Gastroesophageal sphincter (tissue), 4 donors: ENCODE measurements around the gene WDR83. TPM values are rescaled to one million over a fixed set of nuclear protein-coding genes. Genes with fewer than 3 reads are reported as not detected.

ENCODE experiments used
- ATAC-seq: fragments of 150-250 bp; one replicate; pipeline ENCODE4 v1.9.1; 2016; ENCODE audit warnings: mild to moderate bottlenecking, moderate library complexity
- H3K27ac ChIP-seq, 4 donors: fragments of 200-600 bp; sonication (generic) in 3 of 4; 1 replicate in 3 of 4; 2 replicates in 1 of 4; pipeline ENCODE4 v1.5.1; 2016 to 2019
- H3K27me3 ChIP-seq: fragments of 200-600 bp; sonication (generic); one replicate; pipeline ENCODE4 v1.5.1; 2019
- H3K36me3 ChIP-seq, 2 donors: fragments of 200-600 bp; sonication (generic); one replicate each; pipeline ENCODE4 v1.5.1; 2019; ENCODE audit warnings: control low read depth in 1 of 2
- H3K4me1 ChIP-seq, 3 donors: fragments of 200-600 bp; sonication (generic); 1 replicate in 2 of 3; 2 replicates in 1 of 3; pipeline ENCODE4 v1.5.1; 2016 to 2019; ENCODE audit warnings: control low read depth in 2 of 3
- H3K4me3 ChIP-seq, 2 donors: fragments of 200-600 bp; sonication (generic); one replicate each; pipeline ENCODE4 v1.5.1; 2019; ENCODE audit warnings: mild to moderate bottlenecking in 1 of 2, moderate library complexity in 1 of 2
- H3K9me3 ChIP-seq, 3 donors: fragments of 200-600 bp; sonication (generic); one replicate each; pipeline ENCODE4 v1.5.1; 2017 to 2019; ENCODE audit warnings: control low read depth in 2 of 3
- EP300 ChIP-seq: sonication (generic); formaldehyde crosslinking; IDR thresholded peaks from one replicate; pipeline ENCODE4 v1.6.1; 2017; ENCODE audit warnings: antibody characterized with exemption, mild to moderate bottlenecking
- POLR2A ChIP-seq, 2 donors: fragments of 450-650 bp; IDR thresholded peaks; one replicate each; pipeline ENCODE4 v1.6.1; 2017; ENCODE audit warnings: antibody characterized with exemption in 2 of 2, mild to moderate bottlenecking in 2 of 2, moderate library complexity in 1 of 2
- POLR2AphosphoS5 ChIP-seq: sonication (generic); formaldehyde crosslinking; IDR thresholded peaks from one replicate; pipeline ENCODE4 v1.6.1; 2017; ENCODE audit warnings: antibody characterized with exemption
- WGBS, 2 donors: methylation state at CpG; one replicate each; pipeline ENCODE4 v1.1.5; 2018; ENCODE audit warnings: low coverage in 1 of 2; 5-methylcytosine and 5-hydroxymethylcytosine counted together
- total RNA-seq, 4 donors: library from RNA; depleted of rRNA; stranded (reverse); fragments of >200 nt; gene quantifications; one replicate each; pipeline ENCODE4 v1.1.0, GENCODE V29; 2016
- TF ChIP-seq, protein P1 (sequence below), 4 experiments: fragments of 200-600 bp in 2 of 4; fragments of 450-650 bp in 2 of 4; sonication (generic) in 1 of 4; IDR thresholded peaks; one replicate each; pipeline ENCODE4 v1.5.1; 2017 to 2019; ENCODE audit warnings: antibody characterized with exemption in 4 of 4, mild to moderate bottlenecking in 2 of 4, moderate library complexity in 2 of 4

The WDR83 gene
- total RNA-seq, 4 donors from 2014 or later, result 8.8 to 19.8 (median 15.5) TPM

DNA sequence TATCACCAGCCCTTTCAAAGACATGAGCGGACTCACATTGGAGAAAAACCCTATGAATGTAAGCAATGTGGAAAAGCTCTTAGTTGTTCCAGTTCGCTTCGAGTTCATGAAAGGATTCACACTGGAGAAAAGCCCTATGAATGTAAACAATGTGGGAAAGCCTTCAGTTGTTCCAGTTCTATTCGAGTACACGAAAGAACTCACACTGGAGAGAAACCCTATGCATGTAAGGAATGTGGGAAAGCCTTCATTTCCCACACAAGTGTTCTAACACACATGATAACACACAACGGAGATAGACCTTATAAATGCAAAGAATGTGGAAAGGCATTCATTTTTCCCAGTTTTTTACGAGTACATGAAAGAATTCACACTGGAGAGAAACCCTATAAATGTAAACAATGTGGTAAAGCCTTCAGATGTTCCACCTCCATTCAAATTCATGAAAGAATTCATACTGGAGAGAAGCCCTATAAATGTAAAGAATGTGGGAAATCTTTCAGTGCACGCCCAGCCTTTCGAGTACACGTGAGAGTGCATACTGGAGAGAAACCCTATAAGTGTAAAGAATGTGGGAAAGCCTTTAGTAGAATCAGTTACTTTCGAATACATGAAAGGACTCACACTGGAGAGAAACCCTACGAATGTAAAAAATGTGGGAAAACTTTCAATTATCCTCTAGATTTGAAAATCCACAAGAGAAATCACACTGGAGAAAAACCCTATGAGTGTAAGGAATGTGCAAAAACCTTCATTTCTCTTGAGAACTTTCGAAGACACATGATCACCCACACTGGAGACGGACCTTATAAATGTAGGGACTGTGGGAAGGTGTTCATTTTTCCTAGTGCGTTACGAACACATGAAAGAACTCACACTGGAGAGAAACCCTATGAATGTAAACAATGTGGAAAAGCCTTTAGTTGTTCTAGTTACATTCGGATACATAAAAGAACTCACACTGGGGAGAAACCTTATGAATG is 38.3 kb upstream of the WDR83 start:
- H3K4me3 ChIP-seq, result no peak overlapping the region
- H3K9me3 ChIP-seq, result peaks cover 0 to 15% (median 0%) of the 10 kb centered on the region in 3 donors
- WGBS, 2 donors, result 92 to 95% methylated on average over 13 to 17 of the region's 17 CpGs
- no peak overlapping the region for H3K27ac ChIP-seq
- H3K4me1 ChIP-seq, result no peaks in the 10 kb centered on the region
- TF ChIP-seq POLR2A (IDR thresholded peaks at IDR 0.05), result no peak
- TF ChIP-seq POLR2AphosphoS5, result no peak
- TF ChIP-seq EP300, result no peak
- TF ChIP-seq, protein P1, sequence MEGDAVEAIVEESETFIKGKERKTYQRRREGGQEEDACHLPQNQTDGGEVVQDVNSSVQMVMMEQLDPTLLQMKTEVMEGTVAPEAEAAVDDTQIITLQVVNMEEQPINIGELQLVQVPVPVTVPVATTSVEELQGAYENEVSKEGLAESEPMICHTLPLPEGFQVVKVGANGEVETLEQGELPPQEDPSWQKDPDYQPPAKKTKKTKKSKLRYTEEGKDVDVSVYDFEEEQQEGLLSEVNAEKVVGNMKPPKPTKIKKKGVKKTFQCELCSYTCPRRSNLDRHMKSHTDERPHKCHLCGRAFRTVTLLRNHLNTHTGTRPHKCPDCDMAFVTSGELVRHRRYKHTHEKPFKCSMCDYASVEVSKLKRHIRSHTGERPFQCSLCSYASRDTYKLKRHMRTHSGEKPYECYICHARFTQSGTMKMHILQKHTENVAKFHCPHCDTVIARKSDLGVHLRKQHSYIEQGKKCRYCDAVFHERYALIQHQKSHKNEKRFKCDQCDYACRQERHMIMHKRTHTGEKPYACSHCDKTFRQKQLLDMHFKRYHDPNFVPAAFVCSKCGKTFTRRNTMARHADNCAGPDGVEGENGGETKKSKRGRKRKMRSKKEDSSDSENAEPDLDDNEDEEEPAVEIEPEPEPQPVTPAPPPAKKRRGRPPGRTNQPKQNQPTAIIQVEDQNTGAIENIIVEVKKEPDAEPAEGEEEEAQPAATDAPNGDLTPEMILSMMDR (IDR thresholded peaks at IDR 0.05), result no peak
- ATAC-seq, result no peak
- H3K36me3 ChIP-seq, result peaks cover 5 to 90% of the 10 kb centered on the region in 2 donors
- no peaks in the 10 kb centered on the region for H3K27me3 ChIP-seq

DNA sequence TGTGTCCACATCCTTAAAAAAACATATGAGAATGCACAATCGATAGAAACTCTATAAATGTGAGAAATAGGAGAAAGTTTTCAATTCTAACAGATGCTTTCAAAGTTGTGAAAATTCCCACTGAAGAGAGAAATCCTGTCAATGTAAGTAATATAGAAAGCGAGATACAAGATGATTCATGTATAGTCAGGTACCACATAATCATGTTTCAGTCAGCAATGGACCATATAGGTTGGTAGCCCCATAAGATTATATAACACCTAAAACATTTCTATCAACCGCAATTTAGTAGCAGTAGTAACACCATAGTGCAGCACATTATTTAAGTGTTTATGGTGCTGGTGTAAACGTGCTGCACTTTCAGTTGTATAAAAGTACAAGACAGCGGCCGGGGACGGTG is 37.4 kb upstream of the WDR83 start:
- H3K9me3 ChIP-seq, result peaks cover 0 to 15% (median 0%) of the 10 kb centered on the region in 3 donors
- WGBS, 2 donors, result 99 to 100% methylated on average over 3 to 7 of the region's 7 CpGs
- peaks cover 5 to 84% of the 10 kb centered on the region in 2 donors for H3K36me3 ChIP-seq
- H3K27me3 ChIP-seq, result no peaks in the 10 kb centered on the region
- no peak overlapping the region for H3K27ac ChIP-seq
- no peaks in the 10 kb centered on the region for H3K4me1 ChIP-seq
- no peak overlapping the region for H3K4me3 ChIP-seq
- TF ChIP-seq POLR2A (IDR thresholded peaks at IDR 0.05) (no peak), POLR2AphosphoS5 (no peak), EP300 (no peak)
- TF ChIP-seq, protein P1 (IDR thresholded peaks at IDR 0.05), result no peak
- no peak for ATAC-seq

DNA sequence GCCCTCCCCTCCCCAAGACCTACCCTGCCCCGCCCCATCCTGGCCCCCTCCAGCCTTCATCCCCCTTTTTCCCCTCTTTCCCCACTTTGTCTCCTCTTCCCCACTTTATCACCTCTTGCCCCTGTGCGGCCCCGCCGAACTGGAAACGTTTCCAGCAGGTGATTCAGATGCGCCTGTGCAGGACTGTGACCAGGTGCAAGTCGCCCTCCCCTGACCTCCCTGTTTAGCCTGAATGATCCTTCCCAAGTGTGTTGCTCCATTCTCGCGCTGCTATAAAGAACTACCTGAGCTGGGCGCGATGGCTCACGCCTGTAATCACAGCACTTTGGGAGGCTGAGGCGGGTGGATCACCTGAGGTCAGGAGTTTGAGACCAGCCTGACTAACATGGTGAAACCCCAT is 30.0 kb upstream of the WDR83 start:
- WGBS, 2 donors, result 85 to 100% methylated on average over 2 to 4 of the region's 13 CpGs
- ATAC-seq, result no peak
- H3K27ac ChIP-seq, result no peak overlapping the region
- no peaks in the 10 kb centered on the region for H3K9me3 ChIP-seq
- H3K27me3 ChIP-seq, result no peaks in the 10 kb centered on the region
- peaks cover 0 to 13% (median 10%) of the 10 kb centered on the region in 3 donors for H3K4me1 ChIP-seq
- TF ChIP-seq POLR2AphosphoS5 (no peak), EP300 (no peak), POLR2A (IDR thresholded peaks at IDR 0.05) (no peak)
- TF ChIP-seq, protein P1 (IDR thresholded peaks at IDR 0.05), result no peak
- H3K4me3 ChIP-seq, result no peak overlapping the region
- H3K36me3 ChIP-seq, result peaks cover 0 to 18% of the 10 kb centered on the region in 2 donors

DNA sequence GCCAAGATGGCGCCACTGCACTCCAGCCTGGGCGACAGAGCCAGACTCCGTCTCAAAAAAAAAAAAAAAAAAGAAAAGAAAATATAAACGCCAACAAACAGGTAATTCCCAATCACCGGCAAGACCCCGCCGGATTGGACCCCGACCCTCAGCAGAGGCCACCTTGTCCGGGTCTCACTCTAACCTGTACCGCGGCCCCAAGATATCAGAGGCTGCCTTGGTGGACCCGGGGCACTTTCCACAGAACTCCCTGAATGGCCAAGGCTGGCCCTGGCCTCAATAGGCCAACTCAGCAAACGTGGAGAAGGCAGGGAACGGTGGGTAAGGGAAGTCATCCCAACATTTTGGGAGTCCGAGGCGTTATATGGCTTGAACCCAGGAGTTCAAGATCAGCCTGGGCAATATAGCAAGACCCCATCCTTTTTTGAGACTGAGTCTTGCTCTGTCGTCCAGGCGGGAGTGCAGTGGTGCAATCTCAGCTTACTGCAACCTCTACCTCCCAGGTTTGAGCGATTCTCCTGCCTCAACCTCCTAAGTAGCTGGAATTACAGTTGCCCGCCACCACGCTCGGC is 27.9 kb upstream of the WDR83 start:
- Histone ChIP-seq H3K27ac (no peak overlapping the region), H3K36me3 (no peaks in the 10 kb centered on the region), H3K4me3 (no peak overlapping the region), H3K4me1 (peaks cover 0 to 13% (median 10%) of the 10 kb centered on the region in 3 donors), H3K27me3 (no peaks in the 10 kb centered on the region), H3K9me3 (no peaks in the 10 kb centered on the region)
- no peak for ATAC-seq
- TF ChIP-seq POLR2A (IDR thresholded peaks at IDR 0.05) (no peak), POLR2AphosphoS5 (no peak), EP300 (no peak)
- TF ChIP-seq, protein P1 (IDR thresholded peaks at IDR 0.05), result no peak
- WGBS, 2 donors, result 90 to 92% methylated on average over 4 to 6 of the region's 22 CpGs
